GM06990 (cell line): ENCODE data around the gene ZNRD2.

Experiments
- DNase-seq: peaks from one replicate; pipeline ENCODE4 v3.0.0-alpha.2; 2011; ENCODE audit not compliant: insufficient read length; ENCODE audit errors: extremely low read depth
- H3K27me3 ChIP-seq: replicated peaks from 2 replicates; pipeline ENCODE4 v1.6.0; 2011; ENCODE audit warnings: low read length; ENCODE audit not compliant: control insufficient read depth, insufficient read depth
- H3K36me3 ChIP-seq: 2 replicates; pipeline ENCODE4 v1.5.1; 2011; ENCODE audit warnings: low read length; ENCODE audit not compliant: control insufficient read depth, insufficient read depth
- H3K4me3 ChIP-seq: replicated peaks from 2 replicates; pipeline ENCODE4 v1.5.1; 2011; ENCODE audit warnings: low read depth, mild to moderate bottlenecking, control low read depth, low read length
- TF ChIP-seq, protein P1 (sequence below): IDR thresholded peaks from 2 replicates; pipeline ENCODE4 v1.5.1; 2011; ENCODE audit warnings: low read length, control low read depth, mild to moderate bottlenecking, inconsistent platforms; ENCODE audit not compliant: insufficient read depth, poor library complexity, severe bottlenecking

Gene ZNRD2

DNA sequence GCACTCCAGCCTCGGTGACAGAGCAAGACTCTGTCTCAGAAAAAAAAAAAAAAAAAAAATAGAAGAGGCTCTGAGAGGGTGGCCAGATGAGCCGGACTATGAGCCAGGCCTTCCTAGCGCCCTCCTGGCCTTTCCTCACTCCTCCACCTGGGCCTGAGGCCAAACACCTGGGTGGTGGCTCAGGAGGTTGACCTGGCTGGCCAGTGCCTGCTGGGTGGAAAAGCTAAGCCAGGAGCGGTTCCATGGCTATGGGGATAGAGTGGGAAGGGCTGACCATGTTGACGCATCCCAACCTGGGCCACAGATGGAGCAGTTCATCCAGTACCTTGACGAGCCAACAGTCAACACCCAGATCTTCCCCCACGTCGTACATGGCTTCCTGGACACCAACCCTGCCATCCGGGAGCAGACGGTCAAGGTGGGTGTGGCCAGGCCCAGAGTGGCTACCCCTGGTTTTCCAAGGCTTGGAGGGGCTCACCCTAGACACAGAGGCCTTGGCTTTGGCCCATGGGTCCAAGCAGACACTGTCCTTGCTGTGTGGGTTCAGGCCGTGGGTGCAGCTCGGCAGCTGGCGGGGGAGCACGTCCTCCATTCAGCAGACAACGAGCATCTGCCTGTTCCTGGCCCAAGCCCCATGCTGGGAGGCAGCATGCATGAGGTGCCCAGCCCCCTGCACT, 37.8 kb upstream of the ZNRD2 start:
- H3K4me3 ChIP-seq = no peak overlapping the region
- DNase-seq = no peak
- peaks cover 47% of the 10 kb centered on the region for H3K36me3 ChIP-seq
- TF ChIP-seq, protein P1, sequence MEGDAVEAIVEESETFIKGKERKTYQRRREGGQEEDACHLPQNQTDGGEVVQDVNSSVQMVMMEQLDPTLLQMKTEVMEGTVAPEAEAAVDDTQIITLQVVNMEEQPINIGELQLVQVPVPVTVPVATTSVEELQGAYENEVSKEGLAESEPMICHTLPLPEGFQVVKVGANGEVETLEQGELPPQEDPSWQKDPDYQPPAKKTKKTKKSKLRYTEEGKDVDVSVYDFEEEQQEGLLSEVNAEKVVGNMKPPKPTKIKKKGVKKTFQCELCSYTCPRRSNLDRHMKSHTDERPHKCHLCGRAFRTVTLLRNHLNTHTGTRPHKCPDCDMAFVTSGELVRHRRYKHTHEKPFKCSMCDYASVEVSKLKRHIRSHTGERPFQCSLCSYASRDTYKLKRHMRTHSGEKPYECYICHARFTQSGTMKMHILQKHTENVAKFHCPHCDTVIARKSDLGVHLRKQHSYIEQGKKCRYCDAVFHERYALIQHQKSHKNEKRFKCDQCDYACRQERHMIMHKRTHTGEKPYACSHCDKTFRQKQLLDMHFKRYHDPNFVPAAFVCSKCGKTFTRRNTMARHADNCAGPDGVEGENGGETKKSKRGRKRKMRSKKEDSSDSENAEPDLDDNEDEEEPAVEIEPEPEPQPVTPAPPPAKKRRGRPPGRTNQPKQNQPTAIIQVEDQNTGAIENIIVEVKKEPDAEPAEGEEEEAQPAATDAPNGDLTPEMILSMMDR = no peak
- no peaks in the 10 kb centered on the region for H3K27me3 ChIP-seq

DNA sequence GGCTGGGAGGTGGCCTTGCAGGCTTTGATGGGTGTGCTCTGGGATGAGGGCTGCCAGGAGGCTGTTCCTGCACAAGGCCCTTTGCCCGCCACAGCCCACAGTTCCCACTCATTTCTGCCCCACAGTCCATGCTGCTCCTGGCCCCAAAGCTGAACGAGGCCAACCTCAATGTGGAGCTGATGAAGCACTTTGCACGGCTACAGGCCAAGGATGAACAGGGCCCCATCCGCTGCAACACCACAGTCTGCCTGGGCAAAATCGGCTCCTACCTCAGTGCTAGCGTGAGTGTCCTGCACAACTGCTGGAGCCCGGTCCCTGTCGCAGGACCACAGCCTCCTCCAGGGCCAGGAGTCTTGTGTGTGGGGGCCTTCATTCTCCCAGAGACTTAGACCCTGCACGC, 35.2 kb upstream of the ZNRD2 start:
- H3K4me3 ChIP-seq = no peak overlapping the region
- DNase-seq = no peak
- TF ChIP-seq, protein P1 = no peak
- H3K36me3 ChIP-seq = peaks cover 48% of the 10 kb centered on the region
- no peaks in the 10 kb centered on the region for H3K27me3 ChIP-seq

DNA sequence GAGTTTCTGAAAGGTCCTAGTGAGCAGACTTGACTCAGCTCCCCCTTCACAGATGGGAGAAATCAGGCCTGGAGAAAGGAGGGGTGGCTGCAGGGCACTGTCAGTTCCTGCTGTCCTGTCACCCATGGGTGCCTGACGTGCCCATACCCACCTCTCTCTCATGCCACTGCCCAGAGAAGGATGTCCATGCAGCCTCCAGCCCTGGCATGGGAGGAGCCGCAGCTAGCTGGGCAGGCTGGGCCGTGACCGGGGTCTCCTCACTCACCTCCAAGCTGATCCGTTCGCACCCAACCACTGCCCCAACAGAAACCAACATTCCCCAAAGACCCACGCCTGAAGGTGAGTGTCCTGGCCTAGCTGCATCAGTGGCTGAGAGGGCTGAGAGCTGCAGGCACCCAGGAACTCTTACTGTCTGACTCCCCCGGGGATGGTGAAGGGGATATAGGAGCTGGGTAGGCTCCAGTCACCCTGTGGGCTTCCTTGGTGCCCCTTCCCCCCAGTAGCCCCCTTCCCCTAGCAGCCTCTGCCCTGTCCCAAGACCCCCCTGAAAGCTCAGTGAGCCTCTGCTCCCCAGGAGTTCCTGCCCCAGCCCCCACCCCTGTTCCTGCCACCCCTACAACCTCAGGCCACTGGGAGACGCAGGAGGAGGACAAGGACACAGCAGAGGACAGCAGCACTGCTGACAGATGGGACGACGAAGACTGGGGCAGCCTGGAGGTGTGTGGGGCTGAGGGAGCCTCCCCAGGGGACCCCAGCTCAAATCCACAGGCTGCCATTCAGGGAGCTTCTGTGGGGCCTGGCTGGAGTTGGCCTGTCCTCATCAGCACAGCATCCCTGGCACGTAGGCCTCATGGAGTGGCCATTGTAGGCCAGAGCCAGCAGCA, 33.6 kb upstream of the ZNRD2 start:
- Histone ChIP-seq H3K36me3 (peaks cover 36% of the 10 kb centered on the region), H3K4me3 (no peak overlapping the region), H3K27me3 (no peaks in the 10 kb centered on the region)
- TF ChIP-seq, protein P1 = no peak
- DNase-seq = no peak

DNA sequence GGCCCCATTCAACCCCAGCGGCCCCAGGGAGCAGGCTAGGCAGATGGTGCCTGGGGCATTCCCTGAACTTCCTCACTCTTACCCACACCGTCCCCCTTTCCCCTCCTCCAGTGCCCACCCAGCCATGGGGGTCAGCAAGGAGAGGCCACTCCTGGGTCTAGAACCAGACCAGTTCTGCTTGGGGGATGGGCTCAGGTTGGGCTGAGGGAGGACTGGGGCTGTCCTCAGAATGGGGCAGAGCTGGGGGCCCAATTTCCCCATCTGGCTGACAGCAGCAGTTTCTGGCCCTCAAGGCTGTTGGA, 33.0 kb upstream of the ZNRD2 start:
- TF ChIP-seq, protein P1 = no peak
- peaks cover 34% of the 10 kb centered on the region for H3K36me3 ChIP-seq
- H3K4me3 ChIP-seq = no peak overlapping the region
- H3K27me3 ChIP-seq = no peaks in the 10 kb centered on the region
- DNase-seq = no peak

DNA sequence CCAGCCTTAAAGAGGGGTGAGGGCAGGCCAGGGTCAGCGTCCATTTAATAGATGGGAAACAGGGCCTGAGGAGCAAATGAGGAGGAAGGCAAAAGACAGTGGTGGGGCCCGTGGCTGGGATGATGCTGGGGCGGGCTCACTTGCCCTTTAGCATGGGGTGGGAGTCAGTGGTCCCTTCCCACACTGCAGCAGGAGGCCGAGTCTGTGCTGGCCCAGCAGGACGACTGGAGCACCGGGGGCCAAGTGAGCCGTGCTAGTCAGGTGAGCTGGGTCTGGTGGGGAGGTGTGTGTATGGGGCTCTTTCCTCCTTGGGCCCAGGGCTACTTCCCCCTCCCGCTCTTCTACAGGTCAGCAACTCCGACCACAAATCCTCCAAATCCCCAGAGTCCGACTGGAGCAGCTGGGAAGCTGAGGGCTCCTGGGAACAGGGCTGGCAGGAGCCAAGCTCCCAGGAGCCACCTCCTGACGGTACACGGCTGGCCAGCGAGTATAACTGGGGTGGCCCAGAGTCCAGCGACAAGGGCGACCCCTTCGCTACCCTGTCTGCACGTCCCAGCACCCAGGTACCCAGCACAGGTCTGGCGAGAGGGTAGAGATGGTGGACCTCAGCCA, 32.6 kb upstream of the ZNRD2 start:
- no peak for DNase-seq
- no peaks in the 10 kb centered on the region for H3K27me3 ChIP-seq
- no peak overlapping the region for H3K4me3 ChIP-seq
- TF ChIP-seq, protein P1 = no peak
- peaks cover 31% of the 10 kb centered on the region for H3K36me3 ChIP-seq
